B cell (primary cell): Measurements from ENCODE around the gene SART3. TPM values are rescaled to one million over a fixed set of nuclear protein-coding genes. Genes with fewer than 3 reads are reported as not detected.
"Not testable (repeated sequence)": the region's sequence is repeated elsewhere in the genome, so short reads cannot be mapped to it uniquely, and the experiment has no call there.

Source experiments
- ATAC-seq: fragments of 200-7000 bp; cut with Tn5 transposase; one replicate; pipeline ENCODE4 v1.10.0; 2021; ENCODE audit warnings: low read depth, mild to moderate bottlenecking, moderate number of reproducible peaks, moderate library complexity
- CTCF ChIA-PET: fragments of 350-600 bp; sonication (Branson Sonifier 250); formaldehyde crosslinking; loops from one replicate; lab custom pipeline; 2021; ENCODE audit warnings: antibody characterized with exemption, inconsistent platforms; lab: Charles Lee
- POLR2A ChIA-PET: fragments of 350-600 bp; sonication (Branson Sonifier 250); formaldehyde crosslinking; loops from one replicate; lab custom pipeline; 2021; ENCODE audit warnings: antibody characterized with exemption; lab: Charles Lee
- DNase-seq: peaks from one replicate; pipeline ENCODE4 v3.0.0; 2013
- H2AFZ ChIP-seq: 2 replicates; pipeline ENCODE4 v1.6.1; 2012; ENCODE audit warnings: mild to moderate bottlenecking, low read depth, low read length; ENCODE audit not compliant: insufficient read depth, poor library complexity, severe bottlenecking
- H3K27ac ChIP-seq, 2 donors: 1 replicate in 1 of 2; 2 replicates in 1 of 2; pipeline ENCODE4 v1.5.1; 2012 to 2013; ENCODE audit warnings: low read length in 2 of 2, mild to moderate bottlenecking in 2 of 2, moderate library complexity in 1 of 2
- H3K27me3 ChIP-seq, 4 experiments: fragments of 200-600 bp in 1 of 4; sonication (generic) in 1 of 4; replicated peaks in 1 of 4; 1 replicate in 2 of 4; 2 replicates in 2 of 4; pipeline versions ENCODE4 v1.6.1 to v1.7.0; 2013 to 2016; ENCODE audit warnings: low read length in 3 of 4, mild to moderate bottlenecking in 2 of 4, mixed read lengths in 1 of 4, moderate library complexity in 1 of 4; ENCODE audit not compliant: insufficient read depth in 4 of 4, control insufficient read depth in 3 of 4; ENCODE audit errors: control extremely low read depth in 1 of 4
- H3K36me3 ChIP-seq, 2 experiments: replicated peaks in 1 of 2; 1 replicate in 1 of 2; 2 replicates in 1 of 2; pipeline versions ENCODE4 v1.6.1 to v1.7.1; 2013; ENCODE audit warnings: low read length in 1 of 2; ENCODE audit not compliant: insufficient read depth in 2 of 2, control insufficient read depth in 1 of 2; ENCODE audit errors: control extremely low read depth in 1 of 2, extremely low read depth in 1 of 2
- H3K4me1 ChIP-seq, 2 donors: fragments of 200-600 bp in 1 of 2; sonication (generic) in 1 of 2; 1 replicate in 1 of 2; 2 replicates in 1 of 2; pipeline versions ENCODE4 v1.5.1 to v1.6.1; 2013 to 2017; ENCODE audit warnings: low read length in 2 of 2; ENCODE audit not compliant: control insufficient read depth in 2 of 2, insufficient read depth in 2 of 2
- H3K4me2 ChIP-seq: replicated peaks from 2 replicates; pipeline ENCODE3; 2012; ENCODE audit warnings: mild to moderate bottlenecking, low read depth, low read length; ENCODE audit not compliant: poor library complexity, severe bottlenecking
- H3K4me3 ChIP-seq, 5 experiments: fragments of 200-600 bp in 1 of 5; sonication (generic) in 1 of 5; 1 replicate in 3 of 5; 2 replicates in 2 of 5; pipeline versions ENCODE4 v1.5.1 to v1.7.0; 2011 to 2016; ENCODE audit warnings: low read length in 4 of 5, mild to moderate bottlenecking in 4 of 5, low read depth in 2 of 5, control low read depth in 1 of 5, moderate library complexity in 1 of 5; ENCODE audit not compliant: insufficient read depth in 1 of 5; ENCODE audit errors: control extremely low read depth in 1 of 5, extremely low read depth in 1 of 5
- H3K79me2 ChIP-seq: fragments of 200-600 bp; sonication (generic); one replicate; pipeline ENCODE4 v1.6.0; 2016; ENCODE audit warnings: low read length; ENCODE audit not compliant: control insufficient read depth, insufficient read depth
- H3K9ac ChIP-seq: fragments of 200-600 bp; sonication (generic); 2 replicates; pipeline ENCODE4 v1.6.1; 2017; ENCODE audit warnings: mild to moderate bottlenecking, low read length, moderate library complexity
- H3K9me3 ChIP-seq, 3 donors: one replicate each; pipeline versions ENCODE4 v1.6.1 to v1.7.1; 2013; ENCODE audit warnings: low read length in 2 of 3; ENCODE audit not compliant: control insufficient read depth in 2 of 3, insufficient read depth in 1 of 3; ENCODE audit errors: control extremely low read depth in 1 of 3
- H4K20me1 ChIP-seq: 2 replicates; pipeline ENCODE4 v1.6.0; 2012; ENCODE audit warnings: mild to moderate bottlenecking, low read length; ENCODE audit not compliant: insufficient read depth, control insufficient read depth, poor library complexity, severe bottlenecking
- H3K27ac Mint-ChIP-seq: one replicate; pipeline ENCODE4 v1.8.0; 2021; ENCODE audit warnings: mixed read lengths
- H3K27me3 Mint-ChIP-seq: one replicate; pipeline ENCODE4 v1.8.0; 2021; ENCODE audit warnings: mixed read lengths
- H3K4me1 Mint-ChIP-seq: one replicate; pipeline ENCODE4 v1.8.0; 2021; ENCODE audit warnings: mixed read lengths
- H3K4me3 Mint-ChIP-seq: one replicate; pipeline ENCODE4 v1.8.0; 2021; ENCODE audit warnings: mixed read lengths
- H3K9me3 Mint-ChIP-seq: one replicate; pipeline ENCODE4 v1.8.0; 2022; ENCODE audit warnings: mixed read lengths; ENCODE audit not compliant: insufficient read depth
- EZH2 ChIP-seq: IDR thresholded peaks from 2 replicates; pipeline ENCODE4 v1.6.1; 2012; ENCODE audit warnings: borderline replicate concordance, low read depth, mild to moderate bottlenecking, moderate library complexity, low read length; ENCODE audit not compliant: insufficient read depth, poor library complexity, severe bottlenecking
- WGBS: methylation state at CpG from one replicate; pipeline ENCODE4 v1.1.5; 2013; ENCODE audit warnings: missing lambda C conversion rate; ENCODE audit not compliant: insufficient coverage; 5-methylcytosine and 5-hydroxymethylcytosine counted together
- intact Hi-C: fragments of 100-400 bp; cut with micrococcal nuclease; formaldehyde crosslinking; loops from one replicate; pipeline ENCODE4 v1.10.0; 2022
- polyA plus RNA-seq: library from polyadenylated mRNA; depleted of rRNA; stranded (reverse); fragments of >200 nt; gene quantifications from 2 replicates; pipeline ENCODE4 v1.2.3, GENCODE V29; 2012
- total RNA-seq, 2 donors: library from RNA; stranded (reverse); fragments of 120-200 nt in 1 of 2; gene quantifications; 1 replicate in 1 of 2; 2 replicates in 1 of 2; pipeline versions ENCODE4 v1.2.3 to v1.2.4, GENCODE V29; 2013 to 2022
- TF ChIP-seq, protein P1 (sequence below): fragments of 200-600 bp; IDR thresholded peaks from one replicate; pipeline ENCODE4 v1.8.0; 2022; ENCODE audit warnings: antibody characterized with exemption, mild to moderate bottlenecking

SART3 gene
- total and polyA plus RNA-seq, 2 donors (not counting 1 experiment from before 2014, with no cell fraction given) = 24.1 to 131 TPM

GRCh38 chr12:108591267-108591980, 30.5 kb upstream of the SART3 start:
- Histone ChIP-seq H2AFZ (no peak overlapping the region), H3K4me3 (no peak overlapping the region), H4K20me1 (no peaks in the 10 kb centered on the region), H3K9ac (no peak overlapping the region), H3K27ac (no peak overlapping the region), H3K27me3 (no peaks in the 10 kb centered on the region), H3K36me3 (no peaks in the 10 kb centered on the region), H3K4me2 (no peak overlapping the region), H3K4me1 (no peaks in the 10 kb centered on the region), H3K9me3 (no peaks in the 10 kb centered on the region), H3K79me2 (no peaks in the 10 kb centered on the region)
- no peak overlapping the region for H3K4me3 Mint-ChIP-seq
- ATAC-seq = no peak
- no peak for DNase-seq
- intact Hi-C loops = no loop called here
- no peaks in the 10 kb centered on the region for H3K27me3 Mint-ChIP-seq
- ChIA-PET POLR2A (no interaction called here), CTCF (no interaction called here)
- H3K27ac Mint-ChIP-seq = no peak overlapping the region
- no peaks in the 10 kb centered on the region for H3K4me1 Mint-ChIP-seq
- WGBS = 95% methylated on average over 20 of the region's 22 CpGs
- TF ChIP-seq, protein P1, sequence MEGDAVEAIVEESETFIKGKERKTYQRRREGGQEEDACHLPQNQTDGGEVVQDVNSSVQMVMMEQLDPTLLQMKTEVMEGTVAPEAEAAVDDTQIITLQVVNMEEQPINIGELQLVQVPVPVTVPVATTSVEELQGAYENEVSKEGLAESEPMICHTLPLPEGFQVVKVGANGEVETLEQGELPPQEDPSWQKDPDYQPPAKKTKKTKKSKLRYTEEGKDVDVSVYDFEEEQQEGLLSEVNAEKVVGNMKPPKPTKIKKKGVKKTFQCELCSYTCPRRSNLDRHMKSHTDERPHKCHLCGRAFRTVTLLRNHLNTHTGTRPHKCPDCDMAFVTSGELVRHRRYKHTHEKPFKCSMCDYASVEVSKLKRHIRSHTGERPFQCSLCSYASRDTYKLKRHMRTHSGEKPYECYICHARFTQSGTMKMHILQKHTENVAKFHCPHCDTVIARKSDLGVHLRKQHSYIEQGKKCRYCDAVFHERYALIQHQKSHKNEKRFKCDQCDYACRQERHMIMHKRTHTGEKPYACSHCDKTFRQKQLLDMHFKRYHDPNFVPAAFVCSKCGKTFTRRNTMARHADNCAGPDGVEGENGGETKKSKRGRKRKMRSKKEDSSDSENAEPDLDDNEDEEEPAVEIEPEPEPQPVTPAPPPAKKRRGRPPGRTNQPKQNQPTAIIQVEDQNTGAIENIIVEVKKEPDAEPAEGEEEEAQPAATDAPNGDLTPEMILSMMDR = no peak
- TF ChIP-seq EZH2 = no peak
- H3K9me3 Mint-ChIP-seq = no peaks in the 10 kb centered on the region

GRCh38 chr12:108590463-108590862, 29.5 kb upstream of the SART3 start:
- H3K9me3 Mint-ChIP-seq, H3K4me1 Mint-ChIP-seq, H2AFZ ChIP-seq, H3K9ac ChIP-seq, H4K20me1 ChIP-seq, ATAC-seq, H3K79me2 ChIP-seq, H3K4me3 ChIP-seq, H3K4me1 ChIP-seq, H3K4me2 ChIP-seq, DNase-seq, intact Hi-C loops, H3K27ac ChIP-seq, H3K4me3 Mint-ChIP-seq, H3K27me3 Mint-ChIP-seq, H3K36me3 ChIP-seq, POLR2A ChIA-PET, CTCF ChIA-PET, H3K9me3 ChIP-seq, H3K27ac Mint-ChIP-seq, H3K27me3 ChIP-seq: not testable (repeated sequence)
- 96% methylated on average over 9 of the region's 9 CpGs for WGBS
